LoVo (cell line): ENCODE measurements around the gene UNC93B1.

Experiments used
- DNase-seq: peaks from one replicate; pipeline ENCODE4 v3.0.0-alpha.2; 2016; ENCODE audit warnings: low spot score

The UNC93B1 gene

DNA sequence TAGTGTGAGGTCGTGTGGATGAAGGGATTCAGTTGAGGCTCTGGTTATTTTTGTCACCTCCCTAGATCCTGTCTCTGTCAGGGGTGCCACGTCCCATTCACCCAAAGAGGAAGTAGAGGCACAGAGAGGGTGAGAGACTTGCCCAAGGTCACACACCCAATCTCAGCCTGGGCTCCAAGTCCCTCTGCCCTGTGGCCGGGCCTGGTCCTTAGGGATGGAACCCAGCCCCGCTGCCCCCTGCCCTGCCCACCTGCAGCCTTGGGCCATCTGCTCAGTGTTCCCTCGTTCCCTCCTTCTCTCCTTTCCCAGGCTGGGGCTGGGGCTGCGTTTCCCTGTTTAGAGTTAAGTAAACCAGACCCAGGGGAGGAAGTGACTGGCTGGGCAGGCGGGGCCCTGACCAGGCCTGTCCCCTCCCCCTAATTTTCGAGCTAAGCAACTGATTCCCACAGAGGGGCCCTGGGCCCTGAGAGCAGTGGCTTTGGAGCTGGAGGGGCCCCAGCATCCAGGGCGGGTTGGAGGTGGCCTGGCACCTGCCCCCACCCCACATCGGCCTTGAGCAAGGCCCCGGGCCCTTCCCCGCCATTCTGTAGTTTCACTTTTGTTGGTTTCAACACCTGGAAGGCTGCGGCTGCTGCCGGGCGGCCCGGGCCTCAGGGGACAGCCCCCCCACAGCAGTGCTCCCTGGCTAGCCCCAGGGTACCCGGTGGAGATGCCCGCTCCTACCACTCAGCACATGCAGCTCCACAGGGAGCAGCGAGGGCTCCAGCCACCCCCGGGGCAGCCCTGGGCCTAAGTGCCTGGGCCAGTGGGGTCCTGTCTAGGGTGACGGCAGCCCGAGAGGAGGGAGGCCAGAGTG is 36.4 kb upstream of the UNC93B1 start:
- DNase-seq = no peak

DNA sequence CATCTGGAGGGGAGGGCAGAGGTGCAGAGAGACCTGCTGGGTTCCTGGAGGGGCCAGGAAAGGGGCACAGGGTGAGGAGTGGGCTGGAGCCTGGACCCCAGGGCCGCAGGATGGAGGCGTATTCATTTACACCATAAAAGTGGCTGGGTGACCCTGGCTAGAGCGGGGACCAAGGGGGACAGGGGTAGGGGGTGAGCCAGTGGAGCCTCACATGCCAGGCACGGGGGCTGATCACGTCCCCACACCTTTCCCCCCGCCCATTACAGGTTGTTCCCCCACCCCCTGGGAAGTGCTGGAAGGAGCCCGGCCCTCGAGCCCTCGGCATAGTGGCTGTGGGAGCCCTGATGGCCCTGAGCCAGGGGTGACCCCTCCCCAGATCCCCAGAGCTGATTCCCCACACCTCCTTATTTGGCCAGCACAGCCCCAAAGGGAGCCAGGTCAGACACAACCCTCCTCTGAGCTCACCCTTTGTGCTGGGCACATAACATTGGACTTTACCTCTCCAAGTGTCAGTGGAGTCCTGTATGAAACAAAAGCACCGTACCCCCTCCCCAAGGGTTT is 35.7 kb upstream of the UNC93B1 start:
- no peak for DNase-seq

DNA sequence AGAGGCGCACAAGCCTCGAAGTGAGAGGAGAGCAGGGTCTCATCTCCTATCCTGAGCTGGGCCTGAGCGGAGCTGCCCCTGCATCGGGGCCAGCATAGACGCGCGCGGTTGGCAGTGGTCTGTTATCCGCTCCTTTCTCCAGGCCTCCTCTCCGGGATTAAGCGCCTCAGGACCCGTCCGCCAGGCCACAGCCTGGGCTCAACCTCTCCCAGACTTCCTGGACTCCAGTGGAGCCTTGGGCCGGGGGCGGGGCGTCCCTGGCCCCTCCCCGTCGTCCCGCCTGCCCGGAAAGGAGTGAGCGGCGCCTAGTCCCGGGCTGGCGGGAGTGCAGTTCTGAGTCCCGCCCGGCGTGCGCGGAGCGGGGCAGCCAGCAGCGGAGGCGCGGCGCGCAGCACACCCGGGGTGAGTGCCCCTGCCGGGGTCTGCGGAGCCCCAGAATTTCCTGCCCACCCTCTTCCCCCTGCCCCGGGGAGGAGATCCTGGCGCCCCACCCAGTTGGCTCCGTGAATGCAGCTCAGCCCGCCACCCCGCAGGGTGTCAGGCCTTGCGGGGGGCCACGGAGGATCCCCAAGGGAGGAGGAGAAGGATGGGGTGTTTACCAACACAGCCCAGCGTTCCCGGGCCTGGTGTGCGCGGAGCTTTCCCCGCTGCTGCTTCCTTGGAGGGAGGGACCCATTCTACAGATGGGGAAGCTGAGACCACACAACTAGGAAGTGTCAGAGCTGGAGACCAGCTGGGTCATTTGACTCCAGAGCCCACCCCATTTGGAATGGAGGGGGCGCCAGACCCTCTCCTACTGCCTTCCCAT is 35.0 kb upstream of the UNC93B1 start, which contains the start of gene TCIRG1:
TSS of gene TCIRG1 (plus strand) at position 308 of the 808 bp plus-strand sequence. CDS start 2,247 bp downstream, outside the sequence.
- peak; percentile 88 for DNase-seq

GRCh38 chr11:68038226-68038717 is 34.4 kb upstream of the UNC93B1 start:
- no peak for DNase-seq

- no peak for DNase-seq
These were observed 33.7 kb upstream of the UNC93B1 start for GRCh38 chr11:68037411-68038225.

DNA sequence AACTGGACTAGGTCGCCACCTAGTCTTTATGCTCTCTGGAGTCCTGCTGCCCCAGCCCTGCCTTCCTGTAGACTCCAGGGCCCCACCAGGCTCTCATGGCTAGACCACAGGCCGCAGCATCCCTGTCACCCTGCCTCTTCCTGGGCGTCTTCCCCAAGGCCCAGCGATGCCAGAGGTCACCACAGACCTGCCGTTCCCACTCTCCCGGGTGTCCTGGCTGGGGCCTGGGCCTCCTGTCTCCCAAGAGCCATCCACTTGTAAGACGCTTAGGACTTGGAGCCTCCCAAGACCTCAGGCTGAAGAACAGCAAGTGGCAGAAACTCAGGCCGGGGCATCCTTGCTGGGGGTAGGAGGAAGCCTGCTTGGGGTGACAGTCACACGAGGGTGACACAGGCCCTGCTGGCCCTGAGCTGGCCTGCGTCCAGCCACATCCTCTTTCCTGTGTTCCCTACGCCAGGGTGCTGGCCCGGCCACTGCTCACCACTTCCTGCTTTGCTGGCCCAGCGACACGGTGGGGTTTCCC is 32.9 kb upstream of the UNC93B1 start:
- no peak for DNase-seq

DNA sequence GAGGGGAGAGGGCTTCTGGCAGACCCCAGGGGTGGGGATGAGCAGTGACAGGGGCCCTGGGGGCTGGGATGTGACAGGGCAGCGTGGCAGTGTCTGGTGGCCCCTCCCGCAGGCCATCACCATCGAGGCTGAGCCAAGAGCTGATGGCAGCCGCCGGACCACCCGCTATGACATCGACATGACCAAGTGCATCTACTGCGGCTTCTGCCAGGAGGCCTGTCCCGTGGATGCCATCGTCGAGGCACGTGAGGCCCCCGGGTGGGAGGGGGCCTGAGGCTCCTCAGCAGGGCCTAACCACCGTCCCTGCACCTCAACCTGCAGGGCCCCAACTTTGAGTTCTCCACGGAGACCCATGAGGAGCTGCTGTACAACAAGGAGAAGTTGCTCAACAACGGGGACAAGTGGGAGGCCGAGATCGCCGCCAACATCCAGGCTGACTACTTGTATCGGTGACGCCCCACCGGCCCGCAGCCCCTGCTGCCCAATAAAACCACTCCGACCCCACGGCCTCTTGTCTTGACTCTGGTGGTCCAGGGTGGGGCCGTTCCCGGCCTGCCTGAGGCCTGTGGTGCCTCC is 32.3 kb upstream of the UNC93B1 start:
- no peak for DNase-seq

GRCh38 chr11:68035266-68035876 is 31.5 kb upstream of the UNC93B1 start:
- no peak for DNase-seq

- no peak for DNase-seq
These were observed 29.8 kb upstream of the UNC93B1 start for GRCh38 chr11:68033708-68034045.

DNA sequence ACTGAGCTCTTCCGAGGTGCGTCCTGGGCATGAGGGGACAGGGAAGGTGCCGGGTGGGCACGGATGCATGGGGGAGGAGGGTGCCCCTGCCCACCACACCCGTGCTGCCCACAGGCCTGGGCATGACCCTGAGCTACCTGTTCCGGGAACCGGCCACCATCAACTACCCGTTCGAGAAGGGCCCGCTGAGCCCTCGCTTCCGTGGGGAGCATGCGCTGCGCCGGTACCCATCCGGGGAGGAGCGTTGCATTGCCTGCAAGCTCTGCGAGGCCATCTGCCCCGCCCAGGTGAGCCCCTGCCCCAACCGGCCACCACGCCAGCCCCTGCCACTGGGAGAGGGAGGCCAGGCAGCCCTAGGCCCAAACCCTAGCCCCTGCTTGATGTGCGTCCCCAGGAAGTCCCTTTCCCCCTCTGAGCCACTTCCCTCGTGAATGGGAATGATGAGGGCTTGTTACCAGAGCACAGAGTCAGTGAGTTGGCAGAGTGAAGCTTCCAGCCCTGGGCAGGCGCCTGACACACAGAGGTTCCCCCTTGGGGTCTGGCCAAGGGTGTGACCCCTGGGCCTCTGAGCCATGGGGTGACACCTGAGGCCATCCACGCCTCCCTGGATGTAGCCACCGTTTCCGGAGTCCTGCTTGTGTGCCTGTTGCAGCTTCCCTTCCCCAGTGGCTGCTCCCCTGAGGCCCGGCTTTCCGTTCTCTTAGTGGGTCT is 29.3 kb upstream of the UNC93B1 start:
- DNase-seq = no peak

GRCh38 chr11:68032003-68032402 is 28.1 kb upstream of the UNC93B1 start:
- no peak for DNase-seq

DNA sequence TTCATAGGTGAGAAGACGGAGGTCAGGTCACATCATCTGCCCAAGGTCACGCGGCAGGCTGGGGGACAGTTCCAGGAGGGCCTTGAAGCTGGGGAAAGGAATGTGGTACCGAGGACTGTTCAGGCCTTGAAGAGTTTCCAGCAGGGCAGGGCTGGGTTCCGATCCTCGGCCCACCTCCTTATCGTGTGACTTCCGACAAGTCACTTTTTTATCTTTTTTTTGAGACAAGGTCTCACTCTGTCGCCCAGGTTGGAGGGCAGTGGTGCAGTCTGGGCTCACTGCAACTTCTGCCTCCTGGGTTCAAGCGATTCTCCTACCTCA is 27.2 kb upstream of the UNC93B1 start:
- no peak for DNase-seq

DNA sequence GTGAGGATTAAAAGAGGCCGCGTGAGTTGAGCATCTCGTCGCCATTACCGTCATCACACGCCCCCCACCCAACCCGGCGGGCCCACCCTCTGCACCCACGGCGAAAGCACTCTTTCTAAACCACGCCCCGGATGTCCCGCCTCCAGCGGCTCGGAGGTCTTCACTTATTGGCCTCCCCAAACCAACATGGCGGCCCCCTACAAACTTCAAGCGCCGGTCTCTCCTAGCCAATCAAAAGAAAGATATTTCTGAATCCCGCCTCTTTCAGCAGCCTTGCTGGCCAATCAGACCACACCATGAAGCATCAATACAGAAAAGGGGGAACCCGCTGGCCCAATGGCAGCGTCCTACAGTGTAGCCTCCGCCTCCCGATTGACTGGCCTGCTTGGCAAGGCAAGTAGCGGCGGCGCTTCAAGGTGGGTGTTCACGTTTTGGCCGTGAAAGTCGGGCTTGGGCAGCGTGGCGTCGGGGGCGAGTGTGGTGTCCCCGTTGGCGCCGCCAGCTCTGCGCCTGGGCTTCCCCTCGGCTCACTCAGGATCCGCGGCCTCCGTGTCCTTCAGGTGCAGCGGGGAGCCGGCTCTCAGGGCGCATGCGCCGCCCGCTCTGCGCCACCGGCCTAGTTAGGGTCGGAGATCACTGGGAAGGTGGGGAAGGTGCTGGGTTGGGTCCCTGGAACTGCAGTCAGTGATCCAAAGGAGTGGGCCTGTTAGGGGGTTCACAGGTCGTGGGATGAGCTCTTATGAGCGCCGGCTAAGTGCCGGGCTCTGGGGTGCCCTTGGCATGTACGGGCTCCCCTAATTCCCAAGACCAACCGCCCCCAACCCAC is 26.6 kb upstream of the UNC93B1 start, which contains the start of gene NDUFS8:
TSS of gene NDUFS8 (plus strand) at position 364 of the 826 bp plus-strand sequence. CDS start 1,471 bp downstream, outside the sequence.
- peak; percentile 98 for DNase-seq

- DNase-seq = no peak
These were observed 25.1 kb upstream of the UNC93B1 start for GRCh38 chr11:68028802-68029545.

- no peak for DNase-seq
These were observed 23.8 kb upstream of the UNC93B1 start for GRCh38 chr11:68027667-68028066.

DNA sequence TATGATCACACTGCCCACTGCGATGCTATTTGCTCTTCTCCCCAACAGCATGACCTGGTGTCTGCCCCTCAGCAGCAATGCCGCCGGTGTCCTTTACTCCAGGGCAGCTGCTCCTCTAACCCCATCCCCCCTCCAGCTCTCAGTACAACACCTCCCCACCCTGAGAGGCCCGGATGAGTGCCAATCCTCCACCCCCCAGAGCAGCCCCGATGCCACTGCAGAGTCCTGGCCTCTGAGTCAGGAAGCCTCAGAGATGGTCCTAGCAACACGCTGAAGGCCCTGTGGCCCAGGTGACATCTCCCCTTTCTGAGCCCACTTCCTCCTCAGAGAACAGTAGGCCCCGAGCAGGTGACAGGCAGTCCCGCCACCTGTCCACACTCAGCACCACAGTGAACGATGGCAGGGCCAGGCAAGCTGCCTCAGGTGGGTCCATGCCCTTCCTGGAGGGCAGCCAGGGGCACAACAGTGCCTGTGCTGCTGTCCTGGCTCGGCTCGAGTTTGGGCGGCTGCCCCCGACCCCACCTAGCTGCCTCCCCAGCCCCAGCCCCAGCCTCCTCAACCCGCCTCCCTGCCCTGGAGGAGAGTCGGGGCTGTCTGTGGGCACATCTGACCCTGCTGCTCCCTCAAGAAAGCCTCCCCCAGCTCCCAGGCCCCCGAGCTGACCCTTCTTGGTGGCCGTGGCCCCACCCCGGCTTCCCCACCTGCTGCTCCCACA is 22.7 kb upstream of the UNC93B1 start:
- DNase-seq = no peak

- DNase-seq = no peak
These were observed 21.1 kb upstream of the UNC93B1 start for GRCh38 chr11:68025047-68025446.

- DNase-seq = no peak
These were observed 20.6 kb upstream of the UNC93B1 start for GRCh38 chr11:68024508-68024907.
